Prostate gland (tissue), 2 donors: ENCODE results near the gene CHID1. TPM values are rescaled to one million over a fixed set of nuclear protein-coding genes. Genes with fewer than 3 reads are reported as not detected.

ENCODE experiments used
- DNase-seq: peaks from one replicate; pipeline ENCODE4 v3.0.0-alpha.2; 2019; ENCODE audit warnings: low spot score
- H3K27ac ChIP-seq, 2 donors: fragments of 200-600 bp; sonication (generic); 2 replicates each; pipeline ENCODE4 v1.5.1; 2017 to 2019
- H3K27me3 ChIP-seq: fragments of 200-600 bp; sonication (generic); replicated peaks from 2 replicates; pipeline ENCODE4 v1.5.1; 2019; ENCODE audit not compliant: insufficient read depth
- H3K36me3 ChIP-seq, 2 donors: fragments of 200-600 bp; sonication (generic); 1 replicate in 1 of 2; 2 replicates in 1 of 2; pipeline versions ENCODE4 v1.5.1 to v1.8.1; 2017 to 2019
- H3K4me1 ChIP-seq: fragments of 200-600 bp; sonication (generic); replicated peaks from 2 replicates; pipeline ENCODE4 v1.5.1; 2019
- H3K4me3 ChIP-seq, 2 donors: fragments of 200-600 bp; sonication (generic); 2 replicates each; pipeline ENCODE4 v1.5.1; 2017 to 2019
- H3K9me3 ChIP-seq: fragments of 200-600 bp; sonication (generic); 2 replicates; pipeline ENCODE4 v1.5.1; 2017
- CTCF ChIP-seq, 4 experiments: fragments of 200-600 bp in 2 of 4; fragments of 450-650 bp in 2 of 4; sonication (generic) in 2 of 4; IDR thresholded peaks; 1 replicate in 3 of 4; 2 replicates in 1 of 4; pipeline ENCODE4 v1.5.1; 2016 to 2019; ENCODE audit warnings: antibody characterized with exemption in 4 of 4, mild to moderate bottlenecking in 2 of 4, moderate library complexity in 2 of 4
- POLR2A ChIP-seq: fragments of 450-650 bp; IDR thresholded peaks from one replicate; pipeline ENCODE4 v1.6.1; 2016; ENCODE audit warnings: antibody characterized with exemption, mild to moderate bottlenecking
- POLR2AphosphoS5 ChIP-seq: sonication (generic); formaldehyde crosslinking; IDR thresholded peaks from one replicate; pipeline ENCODE4 v1.6.1; 2017; ENCODE audit warnings: antibody characterized with exemption
- WGBS: methylation state at CpG from one replicate; pipeline ENCODE4 v1.1.5; 2018; 5-methylcytosine and 5-hydroxymethylcytosine counted together
- intact Hi-C: fragments of 100-400 bp; cut with DNase I; formaldehyde crosslinking; loops from one replicate; pipeline ENCODE4 v1.14.2; 2022
- total RNA-seq, 2 donors: library from RNA; depleted of rRNA; stranded (reverse); fragments of >200 nt; gene quantifications; one replicate each; pipeline ENCODE4 v1.1.0, GENCODE V29; 2016

Gene CHID1
- total RNA-seq, 2 donors from 2014 or later, result 107 to 145 TPM

- Histone ChIP-seq H3K36me3 (no peaks in the 10 kb centered on the region), H3K27ac (no peak overlapping the region), H3K4me3 (no peak overlapping the region), H3K9me3 (no peaks in the 10 kb centered on the region), H3K4me1 (peaks cover 15% of the 10 kb centered on the region), H3K27me3 (no peaks in the 10 kb centered on the region)
- no peak for TF ChIP-seq POLR2A
- DNase-seq, result no peak
- intact Hi-C loops, result loop anchor here (2.0 kb wide), 1 partner anchor 200 kb away; no protein-coding TSS in a partner anchor
- 64% methylated on average over 19 of the region's 28 CpGs for WGBS
Observed at GRCh38 chr11:850775-851763, 59.5 kb downstream of the CHID1 start.

GRCh38 chr11:849951-850774 lies 60.4 kb downstream of the CHID1 start:
- H3K4me3 ChIP-seq, result peak overlapping the region; percentile 37 to 44
- DNase-seq, result no peak
- no peaks in the 10 kb centered on the region for H3K9me3 ChIP-seq
- TF ChIP-seq POLR2A (no peak), POLR2AphosphoS5 (no peak), CTCF (IDR thresholded peaks at IDR 0.05) (no peak)
- WGBS, result 27% methylated on average over 52 of the region's 97 CpGs
- H3K27me3 ChIP-seq, result no peaks in the 10 kb centered on the region
- H3K36me3 ChIP-seq, result no peaks in the 10 kb centered on the region
- intact Hi-C loops, result loop anchor here (2.0 to 10.0 kb wide), 5 partner anchors 62 to 615 kb away; partner anchors contain the start of genes AP2A2 and CHID1
- no peak overlapping the region for H3K27ac ChIP-seq
- H3K4me1 ChIP-seq, result peaks cover 16% of the 10 kb centered on the region

DNA sequence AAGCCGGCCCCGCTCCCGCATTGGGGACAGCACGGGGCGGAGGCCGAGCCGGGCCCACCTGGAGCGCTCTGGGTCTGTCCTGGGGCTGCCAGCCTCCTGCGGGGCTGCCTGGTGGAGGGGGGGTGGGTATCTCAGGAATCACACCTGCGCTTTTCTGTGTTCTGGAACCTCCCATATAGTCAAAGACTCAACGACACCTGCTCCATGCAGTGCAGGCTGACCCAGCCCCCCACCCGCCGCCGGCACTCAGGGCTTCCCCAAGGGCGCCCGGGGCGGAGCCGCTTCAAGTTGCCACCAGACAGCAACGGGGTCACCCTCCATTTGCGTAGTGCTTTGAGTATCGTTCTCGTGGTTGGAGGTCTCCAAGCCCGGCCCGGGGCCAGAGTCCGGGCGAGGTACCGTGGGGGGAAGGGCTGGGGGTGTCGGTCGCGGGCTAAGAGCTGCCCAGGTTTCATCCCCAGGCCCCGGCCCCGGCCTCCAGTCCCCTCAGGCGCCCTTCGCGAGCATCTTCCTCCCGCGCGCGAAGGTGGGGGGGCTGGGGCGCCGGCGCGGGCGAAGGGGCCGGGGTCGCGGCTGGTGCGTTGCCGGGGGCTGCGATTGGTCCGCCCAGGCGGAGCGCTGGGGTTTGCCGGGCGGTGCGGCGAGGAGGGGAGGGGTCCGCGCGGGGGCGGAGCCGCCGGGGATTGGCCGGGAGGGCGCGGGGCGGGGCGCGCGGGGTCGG lies 61.3 kb downstream of the CHID1 start:
- TF ChIP-seq POLR2A (no peak), CTCF (IDR thresholded peaks at IDR 0.05) (no peak), POLR2AphosphoS5 (no peak)
- DNase-seq, result no peak
- peak overlapping the region; percentile 37 to 44 for H3K4me3 ChIP-seq
- H3K36me3 ChIP-seq, result no peaks in the 10 kb centered on the region
- no peaks in the 10 kb centered on the region for H3K27me3 ChIP-seq
- intact Hi-C loops, result loop anchor here (5.0 to 10.0 kb wide), 4 partner anchors 63 to 616 kb away; partner anchors contain the start of genes AP2A2 and CHID1
- no peak overlapping the region for H3K27ac ChIP-seq
- 10% methylated on average over 23 of the region's 71 CpGs for WGBS
- no peaks in the 10 kb centered on the region for H3K9me3 ChIP-seq
- peaks cover 21% of the 10 kb centered on the region for H3K4me1 ChIP-seq

DNA sequence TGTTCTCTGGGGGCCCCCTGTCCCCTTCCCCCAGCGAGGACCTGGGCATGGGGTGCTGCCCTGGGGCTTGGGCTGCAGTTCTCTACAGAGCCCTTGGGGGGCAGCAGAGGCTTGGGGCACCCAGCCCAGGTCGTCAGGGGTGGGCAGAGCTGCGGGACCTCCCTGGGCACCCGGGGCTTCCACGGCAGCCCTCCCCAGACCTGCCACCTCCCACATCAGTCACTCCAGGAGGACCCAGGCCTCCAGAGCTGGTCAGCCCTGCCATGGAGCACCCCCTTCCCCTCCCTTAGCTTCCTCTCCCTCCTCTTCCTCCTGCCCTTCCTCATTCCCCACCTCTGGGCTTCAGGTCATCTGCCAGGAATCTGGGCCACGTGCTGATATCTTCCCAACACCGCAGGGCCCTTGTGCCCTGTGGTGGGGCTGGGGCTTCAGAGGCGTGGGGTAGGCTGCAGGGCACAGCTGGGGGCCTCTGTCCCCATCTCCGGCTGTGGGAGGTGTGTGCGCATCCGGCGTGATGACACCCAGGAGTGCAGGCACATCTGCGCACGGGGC lies 62.2 kb downstream of the CHID1 start:
- intact Hi-C loops, result loop anchor here (5.0 to 10.0 kb wide), 4 partner anchors 64 to 616 kb away; partner anchors contain the start of genes AP2A2 and CHID1
- H3K36me3 ChIP-seq, result no peaks in the 10 kb centered on the region
- no peaks in the 10 kb centered on the region for H3K9me3 ChIP-seq
- no peak for DNase-seq
- H3K27ac ChIP-seq, result no peak overlapping the region
- no peaks in the 10 kb centered on the region for H3K27me3 ChIP-seq
- no peak overlapping the region for H3K4me3 ChIP-seq
- 33% methylated on average over 14 of the region's 14 CpGs for WGBS
- TF ChIP-seq CTCF (IDR thresholded peaks at IDR 0.05) (peak; percentile 40 to 91 (median 78)), POLR2A (no peak)
- peaks cover 26% of the 10 kb centered on the region for H3K4me1 ChIP-seq
